ENCODE data around the gene RBM47.

DNA sequence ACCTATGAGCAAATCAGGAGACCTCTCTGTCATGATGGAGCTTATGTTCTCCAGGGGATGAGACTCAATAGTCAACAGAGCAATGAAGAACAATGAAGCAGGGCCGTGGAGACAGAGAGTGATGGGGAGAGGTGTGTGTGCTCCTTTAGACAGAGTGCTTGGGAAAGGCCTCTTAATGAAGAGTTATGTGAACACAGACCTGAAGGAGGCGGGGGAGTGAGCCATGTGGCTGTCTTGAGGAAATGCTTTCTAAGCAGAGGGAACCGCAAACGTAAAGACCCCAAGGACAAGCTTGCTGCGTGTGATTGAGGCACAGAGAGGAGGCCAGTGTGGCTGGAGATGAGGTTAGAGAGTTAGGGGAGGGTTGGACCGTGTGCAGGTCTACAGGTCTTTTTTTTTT is 241.4 kb downstream of the RBM47 start:
- TF ChIP-seq, protein P1, sequence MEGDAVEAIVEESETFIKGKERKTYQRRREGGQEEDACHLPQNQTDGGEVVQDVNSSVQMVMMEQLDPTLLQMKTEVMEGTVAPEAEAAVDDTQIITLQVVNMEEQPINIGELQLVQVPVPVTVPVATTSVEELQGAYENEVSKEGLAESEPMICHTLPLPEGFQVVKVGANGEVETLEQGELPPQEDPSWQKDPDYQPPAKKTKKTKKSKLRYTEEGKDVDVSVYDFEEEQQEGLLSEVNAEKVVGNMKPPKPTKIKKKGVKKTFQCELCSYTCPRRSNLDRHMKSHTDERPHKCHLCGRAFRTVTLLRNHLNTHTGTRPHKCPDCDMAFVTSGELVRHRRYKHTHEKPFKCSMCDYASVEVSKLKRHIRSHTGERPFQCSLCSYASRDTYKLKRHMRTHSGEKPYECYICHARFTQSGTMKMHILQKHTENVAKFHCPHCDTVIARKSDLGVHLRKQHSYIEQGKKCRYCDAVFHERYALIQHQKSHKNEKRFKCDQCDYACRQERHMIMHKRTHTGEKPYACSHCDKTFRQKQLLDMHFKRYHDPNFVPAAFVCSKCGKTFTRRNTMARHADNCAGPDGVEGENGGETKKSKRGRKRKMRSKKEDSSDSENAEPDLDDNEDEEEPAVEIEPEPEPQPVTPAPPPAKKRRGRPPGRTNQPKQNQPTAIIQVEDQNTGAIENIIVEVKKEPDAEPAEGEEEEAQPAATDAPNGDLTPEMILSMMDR (conservative IDR thresholded peaks at IDR 0.05 in 1 of 2, IDR thresholded peaks at IDR 0.05 in 1 of 2; ENCODE audit: low read depth in 1 of 2, low read length in 2 of 2) = no peak
- no peak for TF ChIP-seq EZH2 (IDR thresholded peaks at IDR 0.05; ENCODE audit: low read length, missing control alignments)
